HL-60/S4 treated with retinoic acid at 250 ng/mL for 4 days and 3 days (cell line): ENCODE measurements around the gene AKAP13.

Experiments
- in situ Hi-C: fragments of 300-500 bp; cut with MboI; formaldehyde crosslinking; loops from 2 replicates; pipeline ENCODE4 v1.7.0; 2022; ENCODE audit warnings: low sequenced_read_pairs

Gene AKAP13

DNA sequence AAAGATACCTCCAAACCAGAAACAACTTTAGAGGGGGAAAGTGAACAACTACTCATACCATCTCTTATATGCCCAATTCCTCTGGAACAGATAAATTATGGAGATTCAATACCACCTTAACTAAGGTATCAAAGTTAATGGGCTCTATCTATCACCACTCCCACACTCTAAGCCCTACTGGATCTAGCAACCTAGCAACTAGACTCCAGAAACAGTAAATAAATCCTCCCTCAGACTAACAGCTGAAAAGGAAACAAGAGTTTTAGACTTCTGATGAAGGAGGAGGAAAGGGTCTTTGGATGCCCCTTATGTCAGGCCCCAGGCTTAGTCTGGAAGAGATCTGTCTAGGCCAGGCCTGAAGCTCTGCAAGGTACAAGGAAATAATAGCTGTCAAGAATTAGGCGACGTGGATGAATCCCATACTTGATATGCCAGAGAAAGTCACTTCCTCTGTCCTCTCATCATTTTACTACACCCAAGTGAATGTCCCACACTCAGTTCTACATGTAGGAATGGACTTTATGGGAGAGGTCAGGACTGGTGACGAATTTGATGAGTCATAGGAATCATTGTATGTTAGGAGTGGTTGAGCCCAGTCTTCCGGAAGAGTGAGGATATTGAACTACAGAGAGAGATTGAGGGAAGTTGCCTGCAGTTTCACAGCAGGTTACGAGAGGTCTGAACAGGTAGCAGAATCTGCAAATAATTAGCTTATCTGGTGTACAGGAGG is 113.8 kb downstream of the AKAP13 start:
- in situ Hi-C loops: loop anchor here (25.0 kb wide), 2 partner anchors 218 to 343 kb away; no protein-coding TSS in a partner anchor

DNA sequence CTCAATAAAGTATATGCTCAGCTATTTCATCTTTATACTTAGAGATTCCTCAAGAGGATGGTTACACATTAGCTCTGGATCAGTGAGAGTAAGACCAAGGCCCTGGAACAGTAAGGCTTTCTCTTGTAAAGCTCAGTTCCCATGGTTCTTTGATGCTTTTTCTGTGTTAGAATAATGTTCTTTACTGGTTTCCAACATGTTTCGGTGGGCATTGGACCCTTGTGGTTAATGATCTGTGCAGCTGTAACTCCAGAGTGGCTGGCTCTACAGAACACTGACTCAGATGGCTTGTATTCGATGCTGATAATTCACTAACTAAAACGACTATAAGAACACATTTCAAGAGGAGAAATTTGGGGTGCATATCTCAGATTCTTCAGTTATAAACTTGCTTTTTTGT is 114.7 kb downstream of the AKAP13 start:
- in situ Hi-C loops: loop anchor here (25.0 kb wide), 2 partner anchors 217 to 342 kb away; no protein-coding TSS in a partner anchor

DNA sequence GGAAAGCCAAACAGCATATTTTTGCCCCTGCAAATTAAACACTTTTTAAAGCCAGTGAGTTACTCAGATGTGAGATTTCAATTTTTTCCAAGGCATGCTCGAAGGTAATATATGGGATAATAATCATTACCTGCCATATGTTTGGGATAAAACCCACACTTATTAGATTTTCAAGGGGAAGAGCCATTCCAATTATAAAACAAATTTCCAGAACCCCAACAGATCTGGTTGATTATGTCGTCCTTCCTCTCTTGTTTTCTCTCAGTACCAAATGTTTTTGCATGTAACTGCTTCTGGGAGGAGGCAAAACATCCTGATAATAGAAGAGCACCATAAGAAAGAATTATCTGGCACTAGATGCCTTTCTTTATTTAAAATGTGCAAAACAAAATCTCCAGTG is 115.1 kb downstream of the AKAP13 start:
- in situ Hi-C loops: loop anchor here (25.0 kb wide), 2 partner anchors 217 to 342 kb away; no protein-coding TSS in a partner anchor

DNA sequence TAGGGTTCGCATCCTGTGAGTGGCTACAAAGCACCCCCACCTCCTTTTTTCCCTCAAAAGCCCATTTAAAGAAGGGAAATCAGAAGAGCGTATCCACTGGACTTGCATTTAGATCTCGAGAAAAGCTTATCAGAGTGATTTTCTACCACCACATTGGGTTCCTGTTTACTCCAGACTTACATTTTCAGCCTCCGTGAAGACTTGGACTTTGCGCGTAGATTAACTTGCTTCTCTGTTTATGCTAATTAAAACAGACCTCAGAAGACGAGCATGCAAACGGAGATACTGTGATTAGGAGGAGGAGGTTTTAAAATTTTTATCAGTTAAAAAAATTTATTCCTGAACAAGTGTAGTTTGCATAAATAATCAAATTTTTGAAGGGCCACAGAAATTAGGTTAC is 115.7 kb downstream of the AKAP13 start:
- in situ Hi-C loops: loop anchor here (25.0 kb wide), 2 partner anchors 216 to 341 kb away; no protein-coding TSS in a partner anchor

DNA sequence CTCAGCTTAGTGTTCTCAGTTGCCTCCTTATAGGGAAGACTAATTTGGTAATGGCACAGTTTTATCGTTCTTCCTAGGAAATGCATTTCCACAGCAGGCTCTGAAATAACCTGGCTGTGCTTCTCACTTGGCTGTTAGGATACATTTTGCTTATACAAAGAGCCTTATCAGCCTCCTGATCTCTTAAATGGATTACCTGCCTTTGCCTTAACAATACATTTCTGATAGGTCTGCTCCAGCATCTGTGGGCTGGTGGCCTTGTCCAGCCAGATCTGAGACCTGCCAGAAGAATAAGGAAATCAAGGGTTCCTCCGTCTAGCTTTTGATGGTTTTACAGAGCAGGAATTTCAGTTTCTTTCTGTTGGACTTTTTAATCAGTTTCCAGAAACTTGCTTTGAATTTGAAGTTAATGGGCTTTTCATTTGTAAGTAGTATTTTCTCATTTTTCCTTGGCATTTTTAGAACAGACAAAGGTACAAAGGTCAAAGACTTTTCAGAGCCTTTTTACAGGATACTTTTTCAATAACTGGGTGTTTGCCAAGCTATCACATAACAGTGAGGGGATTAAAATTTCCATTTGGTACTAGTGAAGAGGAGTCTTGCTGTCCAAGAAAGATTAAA is 116.3 kb downstream of the AKAP13 start:
- in situ Hi-C loops: loop anchor here (25.0 kb wide), 2 partner anchors 216 to 341 kb away; no protein-coding TSS in a partner anchor

DNA sequence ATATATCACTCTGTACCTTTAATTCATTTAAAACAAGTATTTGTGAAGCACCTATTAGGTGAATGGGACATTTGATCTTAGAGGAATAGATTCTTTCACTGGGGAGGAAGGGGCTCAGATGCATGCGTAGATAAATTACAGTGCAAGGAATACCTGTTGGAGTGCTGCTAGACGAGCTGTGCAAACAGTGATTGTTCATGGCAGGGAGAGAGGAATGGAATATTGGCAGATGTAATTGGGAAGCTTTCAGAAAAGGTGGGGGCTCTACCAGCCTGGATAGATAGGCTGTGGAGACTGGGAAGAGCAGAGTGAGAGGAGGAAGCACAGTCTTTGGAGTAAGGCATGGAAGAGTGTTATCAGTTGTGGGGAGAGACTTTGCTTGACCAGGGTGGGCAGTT is 116.8 kb downstream of the AKAP13 start:
- in situ Hi-C loops: loop anchor here (25.0 kb wide), 2 partner anchors 215 to 340 kb away; no protein-coding TSS in a partner anchor

DNA sequence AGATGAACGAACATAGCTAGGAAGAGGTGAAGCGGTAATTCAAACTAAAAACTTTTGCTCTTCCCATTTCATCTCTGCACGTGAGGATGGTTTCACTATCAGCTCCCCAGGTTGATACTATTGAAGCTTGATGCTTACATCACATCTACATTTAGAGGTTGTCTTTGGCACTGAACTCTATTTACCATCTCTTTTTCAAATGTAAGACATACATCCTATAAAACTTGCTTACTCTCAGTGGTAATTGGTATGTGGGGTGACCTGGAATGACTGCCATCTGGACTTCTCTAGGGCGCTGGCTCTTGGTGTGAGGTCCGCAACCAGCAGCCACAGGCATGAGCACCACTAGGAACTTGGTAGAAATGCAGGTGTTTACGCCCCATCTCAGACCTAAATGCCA is 118.1 kb downstream of the AKAP13 start:
- in situ Hi-C loops: loop anchor here (25.0 kb wide), 2 partner anchors 214 to 339 kb away; no protein-coding TSS in a partner anchor

DNA sequence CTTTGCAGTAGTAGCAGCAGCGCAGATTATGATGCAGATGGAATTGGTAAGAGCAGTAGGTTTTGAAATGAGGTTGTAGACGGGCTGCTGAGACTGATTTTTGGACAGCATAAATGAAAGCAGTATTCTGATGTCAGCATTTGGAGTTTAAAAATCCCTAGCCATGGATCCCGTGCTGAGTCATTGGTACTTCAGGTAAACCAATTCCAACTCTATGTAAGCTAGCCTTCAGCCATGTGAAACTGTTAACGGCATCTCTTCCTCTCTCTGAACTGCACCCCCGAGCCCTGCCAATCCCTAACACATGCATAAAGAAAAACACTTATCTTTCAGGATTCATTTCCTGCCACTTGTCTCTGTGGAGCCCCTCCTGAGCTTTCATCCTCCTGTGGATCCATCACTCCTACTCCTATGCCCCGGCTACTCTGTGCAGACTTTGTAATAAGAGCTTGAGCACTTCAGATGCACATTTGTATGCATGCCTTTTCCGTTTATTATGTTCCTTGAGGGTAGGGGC is 119.0 kb downstream of the AKAP13 start:
- in situ Hi-C loops: loop anchor here (25.0 kb wide), 2 partner anchors 213 to 338 kb away; no protein-coding TSS in a partner anchor

DNA sequence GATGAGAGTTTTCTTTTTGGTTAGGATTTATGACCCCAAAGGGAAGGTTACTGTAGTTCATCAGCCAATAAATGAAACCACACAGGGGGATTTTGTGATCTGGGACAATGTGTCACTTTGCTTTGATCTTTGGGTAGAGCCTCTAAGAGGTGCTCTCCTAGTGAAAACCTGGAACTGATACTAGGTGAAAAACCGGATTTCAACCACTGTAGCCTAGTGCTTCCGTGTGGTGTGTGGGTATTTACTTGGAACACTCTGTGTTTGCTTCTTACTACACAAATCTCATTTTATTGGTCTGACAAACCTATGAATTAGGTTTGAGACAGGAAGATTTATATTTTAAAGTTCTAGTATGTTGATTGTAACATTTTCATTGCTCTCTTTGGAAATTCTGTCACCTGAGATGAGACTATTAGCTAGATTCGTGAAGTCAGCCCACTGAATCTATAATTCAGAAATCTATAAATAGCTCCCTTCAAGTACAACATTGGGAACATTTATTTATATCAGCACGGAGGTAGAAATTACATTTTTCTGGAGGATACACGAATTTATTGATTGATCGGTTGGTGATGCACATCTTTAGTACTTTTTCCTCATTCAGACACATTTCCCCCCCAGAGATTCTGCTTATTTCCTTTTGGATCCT is 119.8 kb downstream of the AKAP13 start:
- in situ Hi-C loops: no loop called here

DNA sequence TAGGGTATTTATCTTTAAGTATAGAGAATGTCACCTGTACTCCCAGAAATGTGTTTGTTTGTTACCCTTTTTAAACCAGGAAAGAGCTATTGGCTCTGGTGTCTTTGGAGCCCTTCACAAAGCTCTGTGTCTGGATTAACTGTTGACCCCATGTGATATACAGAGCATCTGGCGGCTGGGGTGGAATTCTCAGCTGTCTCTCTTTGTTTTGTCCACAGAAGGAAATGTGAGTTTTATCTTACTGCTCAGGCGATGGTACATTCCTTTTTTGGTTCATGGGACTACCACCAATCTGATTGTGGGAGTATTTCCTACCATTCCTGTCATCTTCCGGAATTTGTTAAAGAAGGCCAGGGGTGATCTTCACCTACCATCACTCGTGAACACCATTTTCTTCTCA is 120.3 kb downstream of the AKAP13 start:
- in situ Hi-C loops: no loop called here

DNA sequence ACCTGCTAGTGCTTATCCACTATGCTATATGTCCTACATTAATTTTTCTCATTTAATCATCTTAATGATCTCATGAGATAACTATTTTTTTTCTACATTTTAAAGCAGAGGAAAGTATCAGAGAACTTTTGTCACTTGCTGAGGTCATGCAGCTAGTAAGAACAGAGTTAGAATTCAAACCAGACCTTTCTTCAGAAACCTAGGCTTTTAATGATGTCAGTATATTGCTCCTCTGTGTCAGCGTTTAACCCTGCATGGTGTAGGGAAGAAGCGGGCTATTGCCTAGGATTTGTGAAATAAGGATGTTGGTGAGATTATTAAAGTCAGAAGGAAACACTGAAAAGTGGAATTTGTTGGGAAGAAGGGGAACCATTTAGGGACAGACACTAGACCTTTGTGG is 121.2 kb downstream of the AKAP13 start:
- in situ Hi-C loops: no loop called here

DNA sequence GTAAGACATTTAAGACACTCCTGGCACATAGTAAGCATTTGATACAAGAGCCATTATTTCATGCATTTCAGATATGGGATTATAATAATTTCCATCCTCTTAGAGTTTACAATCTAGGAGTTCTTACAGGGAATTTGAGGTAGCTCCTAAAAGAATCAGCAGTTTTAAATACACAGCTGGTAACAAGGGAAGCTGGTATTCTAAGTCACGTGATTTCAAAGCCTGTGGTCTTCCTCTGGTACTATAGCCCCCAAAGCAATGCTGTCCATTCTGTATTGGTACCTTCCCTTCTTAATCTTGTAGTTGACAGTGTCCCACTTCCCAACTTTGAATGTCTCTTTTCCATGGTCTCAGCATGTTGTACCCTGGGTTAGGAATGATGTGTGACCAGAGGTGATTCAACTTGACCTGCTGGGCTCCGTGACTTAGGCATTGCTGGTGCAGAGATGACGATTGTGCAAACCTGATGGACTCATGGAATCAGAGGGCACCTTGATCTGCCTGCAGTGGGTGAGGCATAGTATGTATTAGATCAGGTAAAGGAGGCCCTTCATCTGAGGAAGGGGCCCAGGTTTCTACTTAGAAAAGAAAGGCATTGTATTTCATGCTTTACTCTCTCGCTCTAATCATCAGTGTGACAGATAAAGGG is 122.9 kb downstream of the AKAP13 start:
- in situ Hi-C loops: no loop called here

DNA sequence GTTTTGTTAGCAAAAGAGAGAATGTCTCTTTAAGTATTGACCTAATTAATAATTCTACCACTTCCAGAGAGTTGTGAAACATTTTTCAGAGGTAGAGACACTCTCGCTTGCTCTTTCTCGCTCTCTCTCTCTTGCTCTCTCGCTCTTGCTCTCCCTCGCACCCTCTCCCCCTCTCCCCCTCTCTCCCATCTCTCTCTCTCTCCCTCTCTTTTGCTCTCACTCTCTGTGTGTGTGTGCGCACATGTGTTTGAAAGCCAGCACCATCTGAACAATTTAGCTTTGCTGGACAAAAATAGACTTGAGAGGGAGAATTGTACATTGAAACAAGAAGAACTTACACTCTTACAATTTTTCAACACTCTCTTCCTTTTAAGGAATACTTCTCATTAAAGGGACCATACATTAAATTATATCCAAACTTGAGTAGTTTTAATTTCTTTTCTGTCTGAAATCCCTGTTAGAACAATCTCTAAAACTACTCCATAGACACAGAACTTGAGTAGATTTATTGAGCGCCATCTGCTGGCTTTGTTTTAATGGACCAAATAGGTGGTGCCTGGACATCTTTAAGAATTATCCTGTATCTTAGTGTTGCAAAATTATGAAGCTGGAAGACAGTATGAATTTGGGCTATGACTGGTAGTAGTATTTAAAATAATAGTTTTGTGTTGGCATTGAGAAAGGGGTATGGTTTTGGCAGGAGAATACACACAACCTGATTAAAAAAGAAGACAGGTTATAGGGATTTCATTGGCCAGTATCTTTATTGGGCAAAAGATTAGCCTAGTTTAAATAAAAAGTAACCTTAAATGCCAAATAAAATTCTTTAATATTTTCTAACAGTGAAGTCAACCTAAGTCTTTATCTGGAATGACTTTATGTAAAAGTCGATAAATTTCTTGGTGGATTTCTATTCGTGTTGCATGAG is 124.6 kb downstream of the AKAP13 start:
- in situ Hi-C loops: no loop called here

DNA sequence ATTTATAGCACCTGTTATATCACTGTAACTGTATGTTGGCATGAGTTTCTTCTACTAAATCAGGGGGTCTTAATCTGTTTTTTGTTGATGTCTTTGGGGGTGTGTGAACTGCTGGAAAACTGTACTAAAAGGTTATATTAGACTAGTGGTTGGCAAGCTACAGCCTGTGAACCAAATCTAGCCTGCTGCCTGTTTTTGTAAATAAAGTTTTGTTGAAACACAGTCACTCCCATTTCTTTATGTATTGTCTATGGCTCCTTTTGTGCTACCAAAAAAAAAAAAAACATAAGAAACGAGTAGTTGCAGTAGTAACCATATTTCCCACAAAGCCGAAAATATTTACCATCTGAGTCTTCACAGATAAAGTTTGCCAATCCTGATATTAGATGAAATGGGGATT is 126.7 kb downstream of the AKAP13 start:
- in situ Hi-C loops: no loop called here

DNA sequence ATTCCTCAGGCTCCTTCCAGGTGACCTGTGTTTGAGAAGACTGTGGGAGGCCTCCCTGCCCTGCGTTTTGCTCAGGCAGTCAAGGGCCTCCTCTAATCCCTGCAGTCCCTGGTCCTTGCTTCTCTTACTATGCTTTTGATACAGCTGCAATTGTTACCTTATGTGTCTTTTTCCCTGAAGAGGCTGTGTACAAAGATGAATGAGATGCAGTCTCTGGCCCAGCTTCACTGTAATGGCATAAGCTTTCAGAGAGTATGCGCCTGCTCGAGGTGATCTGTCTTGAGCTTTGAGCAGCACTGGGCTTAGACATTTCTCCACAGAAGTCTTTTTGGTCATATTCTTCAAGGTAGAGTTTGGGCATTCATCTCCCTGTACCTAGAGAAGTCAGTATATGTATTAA is 129.6 kb downstream of the AKAP13 start:
- in situ Hi-C loops: no loop called here

DNA sequence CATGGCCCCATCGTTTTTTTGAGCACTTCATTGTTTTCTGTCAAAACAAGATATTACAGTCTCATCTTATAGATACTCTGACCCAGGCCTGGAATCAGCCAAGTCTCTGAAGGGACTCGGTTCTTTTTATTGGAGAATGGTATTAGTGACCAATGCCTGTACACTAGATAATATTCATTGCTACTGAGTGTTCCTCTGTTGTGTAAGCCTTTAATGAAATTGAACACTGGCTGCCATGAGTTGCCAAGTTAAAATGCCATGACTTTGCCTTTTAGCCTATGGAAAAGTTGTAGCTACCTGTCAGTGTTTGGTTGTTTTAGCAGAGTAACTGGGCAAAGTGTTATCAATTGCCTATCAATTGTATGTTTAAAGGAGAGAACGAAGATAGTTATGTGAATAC is 134.0 kb downstream of the AKAP13 start:
- in situ Hi-C loops: no loop called here

DNA sequence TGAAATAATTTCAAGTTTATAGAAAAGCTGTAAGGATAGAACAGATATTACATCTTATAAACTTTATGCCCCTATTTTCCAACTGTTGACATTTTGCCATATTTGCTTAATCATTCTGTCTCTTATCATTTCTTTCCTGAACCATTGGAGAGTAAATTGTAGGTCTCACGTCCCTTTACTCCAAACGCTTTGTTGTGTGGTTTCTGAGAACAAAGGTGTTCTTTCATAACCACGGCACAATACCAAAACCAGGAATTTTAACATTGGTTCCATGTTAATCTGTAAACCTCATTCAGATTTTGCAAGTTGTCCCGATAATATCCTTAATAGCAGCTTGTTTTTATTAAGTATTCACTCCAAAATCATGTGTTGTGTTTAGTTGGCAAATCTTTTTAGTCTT is 134.8 kb downstream of the AKAP13 start:
- in situ Hi-C loops: no loop called here

DNA sequence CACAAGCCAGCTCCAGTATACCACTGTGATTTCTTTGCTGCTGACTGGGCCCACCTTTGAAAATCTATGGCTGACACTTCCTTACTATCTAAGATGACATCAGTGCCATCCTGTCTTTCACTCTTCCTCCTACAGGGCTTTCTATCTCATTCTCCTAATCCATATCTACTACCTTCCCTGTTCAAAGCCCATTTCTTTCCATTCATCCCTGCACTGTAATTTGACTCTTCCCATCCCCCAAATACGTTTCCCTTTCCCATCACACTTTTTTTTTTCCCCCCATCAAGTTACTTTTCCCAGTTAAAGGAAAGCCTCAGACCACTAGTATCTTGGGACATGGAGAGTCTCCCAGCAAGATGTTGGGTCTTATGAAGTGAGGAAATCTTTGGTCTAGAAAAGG is 136.7 kb downstream of the AKAP13 start:
- in situ Hi-C loops: no loop called here

DNA sequence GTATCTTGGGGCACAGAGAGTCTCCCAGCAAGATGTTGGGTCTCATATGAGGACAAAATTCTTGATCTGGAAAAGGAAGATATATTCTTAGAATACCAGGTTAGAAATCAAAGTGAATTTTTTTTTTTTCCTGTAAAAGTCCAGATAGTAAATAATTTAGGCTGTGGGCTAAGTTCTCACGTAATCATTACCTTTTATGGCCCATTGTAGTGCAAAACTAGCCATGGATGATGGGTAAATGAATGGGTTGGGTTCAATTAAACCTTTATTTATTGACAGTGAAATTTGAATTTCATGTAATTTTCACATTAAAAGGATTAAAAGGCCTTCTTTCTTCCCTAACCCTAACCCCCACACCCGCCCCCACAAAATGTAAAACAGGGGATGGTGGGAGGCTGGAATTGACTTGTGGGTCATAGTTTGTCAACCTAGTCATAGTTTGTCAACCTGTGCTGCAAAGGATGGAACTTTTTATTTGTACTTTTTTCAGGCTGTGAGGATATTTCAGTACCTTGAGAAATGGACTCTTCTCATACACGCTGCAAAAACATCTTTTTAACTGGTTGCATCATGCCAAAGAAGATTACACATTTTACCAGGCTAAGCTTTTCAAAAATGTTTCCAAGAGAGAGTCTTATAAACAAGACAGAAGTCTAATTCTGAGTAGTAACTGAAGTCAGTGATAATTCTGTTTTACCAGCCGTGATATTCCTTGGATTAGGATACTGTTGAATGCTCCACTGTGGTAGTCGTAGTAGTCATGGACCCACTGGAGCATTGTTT is 138.8 kb downstream of the AKAP13 start:
- in situ Hi-C loops: no loop called here
